Measurements from ENCODE around the gene COL16A1.

DNA sequence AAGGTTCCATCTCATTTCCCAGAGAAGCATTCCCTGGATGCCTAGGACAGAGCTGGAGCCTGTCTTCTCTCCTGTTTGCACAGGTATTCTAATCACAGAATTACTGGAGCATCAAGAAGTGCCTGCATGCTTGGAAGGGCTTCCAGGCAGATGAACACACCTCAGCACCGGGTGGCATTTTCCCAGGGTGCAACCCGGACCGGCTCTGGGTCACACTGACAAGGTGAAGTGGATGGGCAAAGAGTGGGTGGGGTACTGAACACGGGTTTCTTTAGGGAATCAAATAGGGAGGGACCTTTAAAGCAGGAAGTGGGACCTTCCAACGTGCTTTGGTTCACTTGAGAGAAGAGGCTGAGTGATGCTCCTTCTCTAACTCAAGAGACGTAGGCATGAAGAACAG lies 52.1 kb downstream of the COL16A1 start:
- TF ChIP-seq POLR2A (IDR thresholded peaks at IDR 0.05) (no peak), CTCF (IDR thresholded peaks at IDR 0.05) (no peak)

Data from ovary (tissue), 3 donors.